ENCODE data around the gene IFT57.

- TF ChIP-seq CTCF (conservative IDR thresholded peaks at IDR 0.05; ENCODE audit: low read length) (no peak), EZH2phosphoT487 (IDR thresholded peaks at IDR 0.05; ENCODE audit: borderline replicate concordance) (no peak)
Observed at GRCh38 chr3:108221911-108222852, at the start of gene IFT57.
